ENCODE results near the gene MPRIP.

MPRIP gene

GRCh38 chr17:17214646-17215436 is 172.6 kb downstream of the MPRIP start:
- H4K8ac ChIP-seq (ENCODE audit: low read depth, low read length), result no peak overlapping the region
- no peak overlapping the region for H3K23ac ChIP-seq (ENCODE audit: low read length)
- H4K5ac ChIP-seq (ENCODE audit: low read length), result no peak overlapping the region
- no peak overlapping the region for H3K9ac ChIP-seq (ENCODE audit: low read length)
- H3K4me1 ChIP-seq (ENCODE audit: control insufficient read depth, low read depth, low read length), result no peaks in the 10 kb centered on the region
- no peak overlapping the region for H2AK5ac ChIP-seq (ENCODE audit: low read length)
- no peaks in the 10 kb centered on the region for H3K79me2 ChIP-seq (ENCODE audit: control insufficient read depth, insufficient read depth, low read length)
- H3K27me3 ChIP-seq (ENCODE audit: insufficient read depth, low read length, poor library complexity), result no peaks in the 10 kb centered on the region
- no peak overlapping the region for H2BK120ac ChIP-seq (ENCODE audit: low read depth, low read length)
- H3K56ac ChIP-seq (ENCODE audit: low read length), result no peak overlapping the region
- WGBS (ENCODE audit: extremely low coverage, insufficient coverage, low lambda C conversion rate), result no CpG with 5 or more reads among the region's 27 CpGs
- no peak overlapping the region for H3K27ac ChIP-seq (ENCODE audit: low read depth, low read length)
- no peaks in the 10 kb centered on the region for H3K79me1 ChIP-seq (ENCODE audit: low read length)
- no peak overlapping the region for H3K4ac ChIP-seq (ENCODE audit: low read depth, low read length)
- no peak overlapping the region for H2BK15ac ChIP-seq (replicated peaks; ENCODE audit: low read depth)
- no peak overlapping the region for H2BK5ac ChIP-seq (ENCODE audit: low read length)
- no peak overlapping the region for H3K4me2 ChIP-seq (ENCODE audit: low read length)
- no peak overlapping the region for H3K4me3 ChIP-seq (ENCODE audit: low read length)
- no peak for DNase-seq
- peaks cover 4% of the 10 kb centered on the region for H3K36me3 ChIP-seq (ENCODE audit: control insufficient read depth, insufficient read depth, low read length)
- no peak overlapping the region for H3K18ac ChIP-seq (ENCODE audit: low read length)

DNA sequence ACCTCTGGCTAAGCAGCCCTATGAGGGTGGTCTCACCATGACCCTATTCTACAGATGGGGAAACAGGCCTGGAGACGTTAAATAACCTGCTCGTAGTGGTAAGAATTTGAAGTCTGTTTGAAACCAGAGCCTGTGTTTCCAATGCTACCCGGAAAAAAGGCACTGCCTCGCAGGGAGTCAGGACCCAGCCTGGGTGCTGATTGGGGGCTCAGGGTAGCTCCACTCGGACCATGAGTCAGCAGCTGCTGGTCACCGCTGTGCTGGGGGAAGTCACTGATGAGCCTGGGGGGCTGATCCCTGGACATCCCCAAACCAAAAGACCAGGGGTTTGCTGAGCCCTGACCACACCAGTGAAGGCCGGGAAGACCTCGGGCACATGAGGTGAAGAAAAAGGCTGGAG is 173.3 kb downstream of the MPRIP start:
- no peak overlapping the region for H3K4me2 ChIP-seq (ENCODE audit: low read length)
- H3K79me2 ChIP-seq (ENCODE audit: control insufficient read depth, insufficient read depth, low read length), result no peaks in the 10 kb centered on the region
- no peak overlapping the region for H2AK5ac ChIP-seq (ENCODE audit: low read length)
- no peak overlapping the region for H4K8ac ChIP-seq (ENCODE audit: low read depth, low read length)
- H2BK15ac ChIP-seq (replicated peaks; ENCODE audit: low read depth), result no peak overlapping the region
- no peaks in the 10 kb centered on the region for H3K79me1 ChIP-seq (ENCODE audit: low read length)
- no peak overlapping the region for H3K18ac ChIP-seq (ENCODE audit: low read length)
- H2BK120ac ChIP-seq (ENCODE audit: low read depth, low read length), result no peak overlapping the region
- no peaks in the 10 kb centered on the region for H3K27me3 ChIP-seq (ENCODE audit: insufficient read depth, low read length, poor library complexity)
- H2BK5ac ChIP-seq (ENCODE audit: low read length), result no peak overlapping the region
- no peak overlapping the region for H3K9ac ChIP-seq (ENCODE audit: low read length)
- H3K36me3 ChIP-seq (ENCODE audit: control insufficient read depth, insufficient read depth, low read length), result peaks cover 4% of the 10 kb centered on the region
- H3K4me3 ChIP-seq (ENCODE audit: low read length), result no peak overlapping the region
- DNase-seq, result no peak
- no peak overlapping the region for H3K4ac ChIP-seq (ENCODE audit: low read depth, low read length)
- H3K23ac ChIP-seq (ENCODE audit: low read length), result no peak overlapping the region
- WGBS (ENCODE audit: extremely low coverage, insufficient coverage, low lambda C conversion rate), result no CpG with 5 or more reads among the region's 8 CpGs
- no peak overlapping the region for H3K27ac ChIP-seq (ENCODE audit: low read depth, low read length)
- H3K56ac ChIP-seq (ENCODE audit: low read length), result no peak overlapping the region
- no peaks in the 10 kb centered on the region for H3K4me1 ChIP-seq (ENCODE audit: control insufficient read depth, low read depth, low read length)
- H4K5ac ChIP-seq (ENCODE audit: low read length), result no peak overlapping the region

GRCh38 chr17:17216236-17216635 is 174.0 kb downstream of the MPRIP start:
- Histone ChIP-seq H3K9ac (ENCODE audit: low read length) (no peak overlapping the region), H3K18ac (ENCODE audit: low read length) (no peak overlapping the region), H3K4me2 (ENCODE audit: low read length) (no peak overlapping the region), H3K23ac (ENCODE audit: low read length) (no peak overlapping the region), H3K79me2 (ENCODE audit: control insufficient read depth, insufficient read depth, low read length) (no peaks in the 10 kb centered on the region), H3K79me1 (ENCODE audit: low read length) (no peaks in the 10 kb centered on the region), H2AK5ac (ENCODE audit: low read length) (no peak overlapping the region), H4K5ac (ENCODE audit: low read length) (no peak overlapping the region), H2BK5ac (ENCODE audit: low read length) (no peak overlapping the region), H3K36me3 (ENCODE audit: control insufficient read depth, insufficient read depth, low read length) (peaks cover 5% of the 10 kb centered on the region), H3K4me1 (ENCODE audit: control insufficient read depth, low read depth, low read length) (no peaks in the 10 kb centered on the region), H3K27me3 (ENCODE audit: insufficient read depth, low read length, poor library complexity) (no peaks in the 10 kb centered on the region), H2BK15ac (replicated peaks; ENCODE audit: low read depth) (no peak overlapping the region), H3K27ac (ENCODE audit: low read depth, low read length) (no peak overlapping the region), H4K8ac (ENCODE audit: low read depth, low read length) (no peak overlapping the region), H3K4ac (ENCODE audit: low read depth, low read length) (no peak overlapping the region), H2BK120ac (ENCODE audit: low read depth, low read length) (no peak overlapping the region), H3K56ac (ENCODE audit: low read length) (no peak overlapping the region), H3K4me3 (ENCODE audit: low read length) (no peak overlapping the region)
- DNase-seq, result no peak
- WGBS (ENCODE audit: extremely low coverage, insufficient coverage, low lambda C conversion rate), result no CpG with 5 or more reads among the region's 17 CpGs

DNA sequence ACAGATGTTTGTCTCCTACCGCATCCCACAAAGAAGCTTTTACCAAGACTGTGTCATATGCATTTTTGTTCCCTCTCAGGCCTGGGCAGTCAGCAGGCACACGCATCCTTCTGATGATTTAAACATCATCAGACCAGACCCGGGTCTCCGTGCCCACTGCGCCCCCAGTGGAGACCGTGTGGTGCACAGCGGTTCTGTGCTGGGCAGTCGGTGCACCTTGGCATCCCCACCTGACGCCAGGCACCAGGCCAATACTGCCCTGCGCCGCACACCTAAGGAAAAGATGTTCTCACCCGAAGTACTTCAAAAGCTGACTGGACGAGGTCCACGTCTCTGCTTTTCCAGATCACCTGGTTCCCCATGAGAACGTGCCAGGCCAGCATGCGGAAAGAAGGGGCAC is 174.5 kb downstream of the MPRIP start:
- H3K27me3 ChIP-seq (ENCODE audit: insufficient read depth, low read length, poor library complexity), result no peaks in the 10 kb centered on the region
- peaks cover 5% of the 10 kb centered on the region for H3K36me3 ChIP-seq (ENCODE audit: control insufficient read depth, insufficient read depth, low read length)

DNA sequence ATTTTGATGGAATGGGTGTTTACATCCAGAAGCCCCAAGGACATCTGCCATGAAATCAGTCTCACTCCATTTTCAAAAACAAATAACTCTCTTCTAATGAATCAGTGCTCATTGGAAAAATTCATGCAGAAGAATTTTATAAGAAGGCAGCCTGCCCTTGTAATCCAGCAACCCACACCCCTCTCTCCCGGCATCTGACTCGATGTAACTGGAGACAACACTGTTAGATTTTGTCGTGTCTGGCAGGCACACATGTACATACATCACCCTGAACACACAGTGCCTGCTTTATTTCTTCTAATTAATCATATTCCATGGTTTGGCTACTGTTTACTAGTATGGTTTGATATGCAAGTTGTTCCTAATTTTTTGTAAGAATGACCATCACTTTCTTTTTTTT is 175.7 kb downstream of the MPRIP start:
- Histone ChIP-seq H2BK120ac (ENCODE audit: low read depth, low read length) (no peak overlapping the region), H4K5ac (ENCODE audit: low read length) (no peak overlapping the region), H3K18ac (ENCODE audit: low read length) (no peak overlapping the region), H3K79me1 (ENCODE audit: low read length) (no peaks in the 10 kb centered on the region), H3K56ac (ENCODE audit: low read length) (no peak overlapping the region), H3K4me3 (ENCODE audit: low read length) (no peak overlapping the region), H3K36me3 (ENCODE audit: control insufficient read depth, insufficient read depth, low read length) (peaks cover 8% of the 10 kb centered on the region), H3K27ac (ENCODE audit: low read depth, low read length) (no peak overlapping the region), H3K23ac (ENCODE audit: low read length) (no peak overlapping the region), H2AK5ac (ENCODE audit: low read length) (no peak overlapping the region), H4K8ac (ENCODE audit: low read depth, low read length) (no peak overlapping the region), H3K9ac (ENCODE audit: low read length) (no peak overlapping the region), H3K79me2 (ENCODE audit: control insufficient read depth, insufficient read depth, low read length) (no peaks in the 10 kb centered on the region), H2BK5ac (ENCODE audit: low read length) (no peak overlapping the region), H2BK15ac (replicated peaks; ENCODE audit: low read depth) (no peak overlapping the region), H3K4me2 (ENCODE audit: low read length) (no peak overlapping the region), H3K27me3 (ENCODE audit: insufficient read depth, low read length, poor library complexity) (no peaks in the 10 kb centered on the region), H3K4ac (ENCODE audit: low read depth, low read length) (no peak overlapping the region), H3K4me1 (ENCODE audit: control insufficient read depth, low read depth, low read length) (no peaks in the 10 kb centered on the region)
- DNase-seq, result no peak
- no CpG with 5 or more reads among the region's 3 CpGs for WGBS (ENCODE audit: extremely low coverage, insufficient coverage, low lambda C conversion rate)

More for the DNA sequence above, 174.5 kb downstream of the MPRIP start:
- Histone ChIP-seq H3K23ac (ENCODE audit: low read length) (no peak overlapping the region), H3K56ac (ENCODE audit: low read length) (no peak overlapping the region), H2AK5ac (ENCODE audit: low read length) (no peak overlapping the region), H2BK5ac (ENCODE audit: low read length) (no peak overlapping the region), H3K18ac (ENCODE audit: low read length) (no peak overlapping the region), H2BK15ac (replicated peaks; ENCODE audit: low read depth) (no peak overlapping the region), H3K4me1 (ENCODE audit: control insufficient read depth, low read depth, low read length) (no peaks in the 10 kb centered on the region), H3K27ac (ENCODE audit: low read depth, low read length) (no peak overlapping the region), H4K5ac (ENCODE audit: low read length) (no peak overlapping the region), H3K4ac (ENCODE audit: low read depth, low read length) (no peak overlapping the region), H3K4me2 (ENCODE audit: low read length) (no peak overlapping the region), H3K9ac (ENCODE audit: low read length) (no peak overlapping the region), H2BK120ac (ENCODE audit: low read depth, low read length) (no peak overlapping the region), H3K79me2 (ENCODE audit: control insufficient read depth, insufficient read depth, low read length) (no peaks in the 10 kb centered on the region), H4K8ac (ENCODE audit: low read depth, low read length) (no peak overlapping the region), H3K4me3 (ENCODE audit: low read length) (no peak overlapping the region), H3K79me1 (ENCODE audit: low read length) (no peaks in the 10 kb centered on the region)
- no peak for DNase-seq
- WGBS (ENCODE audit: extremely low coverage, insufficient coverage, low lambda C conversion rate), result no CpG with 5 or more reads among the region's 16 CpGs

GRCh38 chr17:17220529-17220928 is 178.3 kb downstream of the MPRIP start:
- no peak overlapping the region for H3K4me3 ChIP-seq (ENCODE audit: low read length)
- H3K27me3 ChIP-seq (ENCODE audit: insufficient read depth, low read length, poor library complexity), result no peaks in the 10 kb centered on the region
- H2BK120ac ChIP-seq (ENCODE audit: low read depth, low read length), result no peak overlapping the region
- no peak overlapping the region for H3K18ac ChIP-seq (ENCODE audit: low read length)
- H2BK15ac ChIP-seq (replicated peaks; ENCODE audit: low read depth), result no peak overlapping the region
- DNase-seq, result no peak
- no peaks in the 10 kb centered on the region for H3K79me2 ChIP-seq (ENCODE audit: control insufficient read depth, insufficient read depth, low read length)
- H3K4ac ChIP-seq (ENCODE audit: low read depth, low read length), result no peak overlapping the region
- H3K4me2 ChIP-seq (ENCODE audit: low read length), result no peak overlapping the region
- H4K5ac ChIP-seq (ENCODE audit: low read length), result no peak overlapping the region
- H2AK5ac ChIP-seq (ENCODE audit: low read length), result no peak overlapping the region
- H3K9ac ChIP-seq (ENCODE audit: low read length), result no peak overlapping the region
- H3K56ac ChIP-seq (ENCODE audit: low read length), result no peak overlapping the region
- WGBS (ENCODE audit: extremely low coverage, insufficient coverage, low lambda C conversion rate), result no CpG with 5 or more reads among the region's 8 CpGs
- H4K8ac ChIP-seq (ENCODE audit: low read depth, low read length), result no peak overlapping the region
- H3K79me1 ChIP-seq (ENCODE audit: low read length), result no peaks in the 10 kb centered on the region
- H3K4me1 ChIP-seq (ENCODE audit: control insufficient read depth, low read depth, low read length), result no peaks in the 10 kb centered on the region
- no peak overlapping the region for H2BK5ac ChIP-seq (ENCODE audit: low read length)
- no peak overlapping the region for H3K23ac ChIP-seq (ENCODE audit: low read length)
- no peak overlapping the region for H3K27ac ChIP-seq (ENCODE audit: low read depth, low read length)
- H3K36me3 ChIP-seq (ENCODE audit: control insufficient read depth, insufficient read depth, low read length), result peaks cover 14% of the 10 kb centered on the region
